ENCODE results near the gene NTM.
A peak's percentile ranks its signal among the peaks of the same experiment; 100 is the strongest.
"Not testable (repeated sequence)": the region's sequence is repeated elsewhere in the genome, so short reads cannot be mapped to it uniquely, and the experiment has no call there.

The NTM gene

DNA sequence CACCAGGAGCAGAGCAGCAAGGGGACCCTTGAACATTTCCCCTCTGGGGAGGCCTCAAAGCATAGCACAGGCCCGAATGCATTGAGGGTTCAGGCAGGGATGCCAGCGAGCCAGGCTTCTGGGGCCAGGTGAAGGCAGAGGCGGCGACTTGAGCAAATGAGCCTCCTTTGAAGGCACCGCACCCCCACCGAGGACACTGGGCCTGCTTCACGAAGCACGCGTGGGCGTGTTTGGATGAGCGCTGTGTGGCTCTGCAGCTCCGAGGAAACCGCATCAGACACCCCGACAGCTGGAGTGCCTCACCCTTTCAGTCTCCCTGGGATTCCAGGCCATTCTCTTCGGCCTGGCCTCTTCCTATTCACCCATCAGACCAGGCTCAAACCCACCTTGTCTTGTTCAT, 301.8 kb downstream of the NTM start:
- DNase-seq (ENCODE audit: low spot score) = no peak
- TF ChIP-seq, protein P1, sequence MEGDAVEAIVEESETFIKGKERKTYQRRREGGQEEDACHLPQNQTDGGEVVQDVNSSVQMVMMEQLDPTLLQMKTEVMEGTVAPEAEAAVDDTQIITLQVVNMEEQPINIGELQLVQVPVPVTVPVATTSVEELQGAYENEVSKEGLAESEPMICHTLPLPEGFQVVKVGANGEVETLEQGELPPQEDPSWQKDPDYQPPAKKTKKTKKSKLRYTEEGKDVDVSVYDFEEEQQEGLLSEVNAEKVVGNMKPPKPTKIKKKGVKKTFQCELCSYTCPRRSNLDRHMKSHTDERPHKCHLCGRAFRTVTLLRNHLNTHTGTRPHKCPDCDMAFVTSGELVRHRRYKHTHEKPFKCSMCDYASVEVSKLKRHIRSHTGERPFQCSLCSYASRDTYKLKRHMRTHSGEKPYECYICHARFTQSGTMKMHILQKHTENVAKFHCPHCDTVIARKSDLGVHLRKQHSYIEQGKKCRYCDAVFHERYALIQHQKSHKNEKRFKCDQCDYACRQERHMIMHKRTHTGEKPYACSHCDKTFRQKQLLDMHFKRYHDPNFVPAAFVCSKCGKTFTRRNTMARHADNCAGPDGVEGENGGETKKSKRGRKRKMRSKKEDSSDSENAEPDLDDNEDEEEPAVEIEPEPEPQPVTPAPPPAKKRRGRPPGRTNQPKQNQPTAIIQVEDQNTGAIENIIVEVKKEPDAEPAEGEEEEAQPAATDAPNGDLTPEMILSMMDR (IDR thresholded peaks at IDR 0.05; ENCODE audit: extremely low read depth, missing control alignments) = no peak

DNA sequence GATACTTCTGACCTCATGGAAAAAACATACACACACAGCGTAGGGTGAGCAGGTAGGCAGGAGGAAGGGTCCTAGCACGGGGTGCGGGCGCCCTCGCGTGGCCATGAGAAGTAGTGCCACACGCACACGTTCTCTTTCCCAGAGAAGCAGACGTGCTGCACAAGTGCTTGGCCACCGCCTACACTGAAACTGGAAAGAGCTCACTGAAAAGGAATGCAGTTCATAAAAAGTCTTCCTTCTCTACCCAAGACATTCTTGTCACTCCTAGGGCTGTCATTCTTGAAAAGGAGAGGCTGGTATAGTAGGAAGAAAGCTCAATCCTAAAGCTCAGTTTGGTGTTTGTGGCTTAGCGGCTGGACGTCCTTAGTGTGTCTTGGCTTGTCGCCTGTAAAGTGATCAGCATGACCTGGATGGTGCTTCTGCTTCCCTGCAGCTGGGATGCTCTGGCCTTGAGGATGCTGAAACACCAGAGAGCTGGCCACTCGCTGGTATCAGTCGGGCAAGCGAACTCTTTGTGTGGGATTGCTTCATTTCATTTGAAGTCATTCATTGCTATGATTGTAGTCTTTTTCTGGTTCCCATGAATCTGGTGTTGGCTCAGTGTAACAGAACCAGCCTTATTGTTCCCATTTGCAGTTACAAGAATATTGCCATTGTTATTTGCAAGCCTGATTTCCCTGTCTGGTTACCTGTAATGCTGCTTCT, 303.8 kb downstream of the NTM start:
- DNase-seq (ENCODE audit: low spot score) = peak; percentile 72
- TF ChIP-seq, protein P1 (IDR thresholded peaks at IDR 0.05; ENCODE audit: extremely low read depth, missing control alignments) = peak; percentile 78

DNA sequence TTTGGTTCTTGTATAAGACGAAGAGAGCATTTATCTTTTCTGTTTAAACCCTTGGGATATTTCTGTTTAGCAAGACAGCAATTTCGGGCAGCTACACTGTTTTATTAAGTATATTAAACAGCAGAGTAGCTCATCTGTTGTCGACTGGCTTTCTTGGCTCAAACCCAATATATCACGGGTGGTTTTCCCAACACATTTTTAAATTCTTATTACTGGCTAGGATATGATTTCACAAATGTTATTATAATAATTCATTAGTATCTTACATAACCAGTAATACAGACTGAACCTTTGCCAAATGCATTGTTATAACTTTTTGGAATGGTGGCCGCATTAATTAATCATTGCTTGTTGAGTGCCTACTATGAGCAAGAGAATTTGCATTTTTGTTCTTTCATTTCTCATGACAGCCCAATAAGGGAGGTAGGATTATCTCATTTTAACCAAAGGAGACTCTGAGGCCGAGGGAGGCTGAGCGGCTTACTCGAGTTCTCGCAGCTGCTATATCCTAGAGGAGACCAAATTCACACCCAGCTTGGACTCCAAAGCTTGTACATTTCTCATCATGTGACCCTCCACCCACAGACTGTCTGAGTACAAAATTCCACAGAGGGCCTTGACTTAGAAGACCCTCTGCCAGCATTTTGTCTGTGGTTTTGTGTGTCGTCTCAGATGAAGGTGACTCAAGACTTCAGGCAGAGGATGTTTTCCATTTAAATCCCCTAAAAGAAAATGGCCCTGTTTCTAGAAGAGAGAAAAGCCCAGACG, 304.9 kb downstream of the NTM start:
- no peak for DNase-seq (ENCODE audit: low spot score)
- TF ChIP-seq, protein P1 (IDR thresholded peaks at IDR 0.05; ENCODE audit: extremely low read depth, missing control alignments) = no peak

DNA sequence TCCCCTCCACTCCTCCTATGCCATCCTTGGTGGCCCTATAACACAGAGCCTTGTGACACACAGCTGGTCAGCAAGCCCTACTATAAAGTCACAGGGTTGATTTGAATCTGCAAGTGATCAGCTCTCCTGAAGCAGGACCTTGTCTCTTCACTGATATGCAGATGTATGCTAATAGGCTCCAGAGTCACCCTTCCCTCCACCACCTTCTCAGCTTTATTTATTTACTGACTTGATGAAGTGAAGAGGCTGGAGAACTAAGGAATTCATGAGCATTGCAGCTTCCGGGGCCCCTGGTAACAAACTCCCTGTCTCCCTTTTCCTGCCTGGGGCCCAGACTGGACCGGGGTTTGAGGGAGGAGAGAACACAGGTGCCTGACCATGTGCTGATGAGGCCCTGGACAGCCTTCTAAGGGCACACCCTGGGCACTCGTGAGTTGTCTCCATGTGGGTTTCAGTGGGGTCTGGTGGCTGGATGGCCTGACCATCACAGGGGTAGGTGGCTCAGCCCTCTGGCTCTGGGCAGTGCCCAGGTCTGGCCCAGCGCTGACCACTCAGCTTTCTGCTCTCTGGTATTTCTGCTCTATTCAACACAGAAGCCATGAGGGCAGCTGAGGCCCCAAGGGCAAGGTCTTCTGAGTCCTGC, 307.5 kb downstream of the NTM start:
- TF ChIP-seq, protein P1 (IDR thresholded peaks at IDR 0.05; ENCODE audit: extremely low read depth, missing control alignments) = no peak
- DNase-seq (ENCODE audit: low spot score) = no peak

DNA sequence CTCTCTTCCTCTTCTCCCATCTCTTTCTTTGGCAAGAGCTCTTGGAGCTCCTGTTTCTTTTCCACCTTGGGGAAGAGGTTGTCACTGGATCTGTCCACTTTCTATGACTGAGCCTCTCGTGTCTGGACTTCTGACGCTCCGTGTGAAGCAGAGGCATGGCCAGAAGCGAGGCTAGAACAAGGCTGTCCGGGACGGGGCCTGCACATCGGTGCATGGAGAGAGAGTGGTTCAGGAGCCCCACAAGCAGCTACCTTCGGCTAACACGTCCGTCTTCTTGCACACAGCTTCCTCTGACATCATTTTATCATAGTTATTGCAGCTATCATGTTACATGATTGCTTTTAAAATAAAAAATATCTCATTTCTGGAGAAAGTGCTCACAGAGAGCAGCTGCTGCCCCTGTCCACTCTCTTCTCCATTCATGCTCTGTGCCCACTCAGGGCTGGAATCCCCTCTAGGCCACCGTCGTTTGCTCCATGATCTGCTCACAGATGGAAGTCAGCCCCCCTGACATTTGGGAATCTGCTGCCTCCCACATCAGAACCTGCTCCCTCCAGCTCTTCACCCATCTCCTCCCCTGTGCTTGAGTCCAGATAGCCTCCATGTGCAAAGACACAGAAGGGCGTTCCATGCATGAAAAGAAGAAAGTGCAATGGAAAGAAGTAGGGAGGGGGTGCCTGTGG, 308.4 kb downstream of the NTM start:
- TF ChIP-seq, protein P1 (IDR thresholded peaks at IDR 0.05; ENCODE audit: extremely low read depth, missing control alignments) = no peak
- no peak for DNase-seq (ENCODE audit: low spot score)

DNA sequence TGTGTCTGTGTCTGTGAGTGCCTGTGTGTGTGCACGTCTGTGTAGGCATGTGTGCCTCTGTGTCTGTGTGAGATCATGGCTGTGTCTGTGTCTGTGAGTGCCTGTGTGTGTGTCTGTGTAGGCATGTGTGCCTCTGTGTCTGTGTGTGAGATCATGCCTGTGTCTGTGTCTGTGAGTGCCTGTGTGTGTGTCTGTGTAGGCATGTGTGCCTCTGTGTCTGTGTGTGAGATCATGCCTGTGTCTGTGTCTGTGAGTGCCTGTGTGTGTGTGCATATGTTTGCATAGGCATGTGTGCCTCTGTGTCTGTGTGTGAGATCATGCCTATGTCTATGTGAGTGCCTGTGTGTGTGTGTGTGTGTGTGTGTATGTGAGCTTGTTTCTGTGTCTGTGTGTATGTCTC, 310.0 kb downstream of the NTM start:
- not testable (repeated sequence) for DNase-seq (ENCODE audit: low spot score)

DNA sequence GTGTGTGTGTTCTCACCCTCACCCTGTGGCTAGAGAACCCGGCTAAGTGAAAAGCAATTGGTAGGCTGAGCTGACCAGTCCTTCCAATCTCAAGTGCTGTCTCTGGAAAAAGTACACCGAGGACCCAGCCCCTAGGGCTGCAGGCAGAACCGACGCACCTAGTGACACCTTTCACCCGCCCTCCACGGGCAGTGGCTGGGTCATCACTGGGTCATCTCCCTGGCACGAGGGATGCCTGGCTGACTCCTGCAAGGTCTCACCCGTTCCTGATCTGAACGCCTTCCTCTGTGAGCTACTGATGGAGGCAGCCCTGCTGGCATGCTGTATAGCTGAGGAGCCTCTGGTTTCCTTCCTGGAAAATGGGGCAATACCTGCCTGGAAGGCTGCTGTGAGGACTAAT, 311.5 kb downstream of the NTM start:
- TF ChIP-seq, protein P1 (IDR thresholded peaks at IDR 0.05; ENCODE audit: extremely low read depth, missing control alignments) = no peak
- no peak for DNase-seq (ENCODE audit: low spot score)
